Stimulated activated CD8-positive, alpha-beta memory T cell treated with anti-CD3 and anti-CD28 coated beads, Interleukin-12 subunit alpha, Interleukin-12 subunit beta, amount 100 ng/mL, for 24 hours (primary cell): ENCODE results near the gene USH1G.
"Not testable (repeated sequence)": the region's sequence is repeated elsewhere in the genome, so short reads cannot be mapped to it uniquely, and the experiment has no call there.

Source experiments
- DNase-seq: peaks from one replicate; pipeline ENCODE4 v3.0.0-alpha.2; 2020; ENCODE audit errors: extremely low read depth

USH1G gene

GRCh38 chr17:74922694-74923537, at the start of gene USH1G:
TSS of gene USH1G (minus strand) at chr17:74923255. CDS start at chr17:74923073, 182 bp downstream.
- DNase-seq, result no peak

- peak; percentile 44 for DNase-seq
Measured at GRCh38 chr17:74972107-74972972, 49.3 kb upstream of the USH1G start, which contains the start of gene HID1. TSS of gene HID1 (minus strand) at chr17:74972759. CDS start at chr17:74972656, 103 bp downstream.

GRCh38 chr17:74971842-74972106, 48.7 kb upstream of the USH1G start:
- DNase-seq, result no peak

- DNase-seq, result no peak
Measured at GRCh38 chr17:74971069-74971841, 48.2 kb upstream of the USH1G start.

GRCh38 chr17:74970395-74970794, 47.3 kb upstream of the USH1G start:
- no peak for DNase-seq

GRCh38 chr17:74969501-74969900, 46.4 kb upstream of the USH1G start:
- not testable (repeated sequence) for DNase-seq

- DNase-seq, result no peak
Measured at GRCh38 chr17:74968361-74968780, 45.3 kb upstream of the USH1G start.

- DNase-seq, result no peak
Measured at GRCh38 chr17:74964988-74965622, 42.0 kb upstream of the USH1G start.

- DNase-seq, result no peak
Measured at GRCh38 chr17:74964246-74964761, 41.2 kb upstream of the USH1G start.

GRCh38 chr17:74963656-74964055, 40.6 kb upstream of the USH1G start:
- DNase-seq, result no peak

GRCh38 chr17:74962622-74963394, 39.8 kb upstream of the USH1G start:
- no peak for DNase-seq

GRCh38 chr17:74961657-74962350, 38.7 kb upstream of the USH1G start:
- DNase-seq, result peak; percentile 57

GRCh38 chr17:74960570-74961342, 37.7 kb upstream of the USH1G start:
- no peak for DNase-seq

GRCh38 chr17:74959826-74960515, 36.9 kb upstream of the USH1G start:
- no peak for DNase-seq

- peak; percentile 51 for DNase-seq
Measured at GRCh38 chr17:74957935-74958740, 35.1 kb upstream of the USH1G start.

GRCh38 chr17:74956093-74956492, 33.0 kb upstream of the USH1G start:
- DNase-seq, result no peak

GRCh38 chr17:74954665-74955421, 31.8 kb upstream of the USH1G start:
- DNase-seq, result no peak
